ENCODE data around the gene OR5D16.

Gene OR5D16

GRCh38 chr11:55838452-55838851 is at the start of gene OR5D16:
OR5D16 (plus strand) TSS chr11:55838752; CDS start chr11:55838752, 0 bp downstream.
- H3K9me3 ChIP-seq (ENCODE audit: insufficient read depth, low read length, severe bottlenecking), result peaks cover 4% of the 10 kb centered on the region
- H3K79me2 ChIP-seq (ENCODE audit: insufficient read depth, low read length), result no peaks in the 10 kb centered on the region

DNA sequence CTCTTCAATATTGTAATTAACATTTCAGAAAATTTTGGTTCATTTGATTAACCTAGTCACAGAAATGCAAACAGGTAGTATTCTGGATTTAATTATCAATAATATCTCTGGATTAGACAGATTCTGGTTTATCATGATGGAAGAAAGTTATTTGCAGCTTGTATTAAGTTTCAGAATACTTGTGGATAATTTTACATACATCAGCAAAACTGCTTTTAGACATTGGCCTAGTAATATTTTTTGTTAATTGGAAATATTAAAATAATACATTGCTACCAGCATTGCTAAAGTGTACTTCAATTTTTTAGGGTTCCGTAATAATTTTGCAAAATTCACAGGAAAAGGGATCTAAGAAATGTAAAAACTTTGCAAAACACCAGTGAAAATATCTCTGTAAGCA is 46.9 kb upstream of the OR5D16 start:
- Histone ChIP-seq H3K27ac (ENCODE audit: low read length) (no peak overlapping the region), H3K36me3 (ENCODE audit: insufficient read depth, low read length) (no peaks in the 10 kb centered on the region), H3K27me3 (ENCODE audit: insufficient read depth, low read length, poor library complexity) (no peaks in the 10 kb centered on the region), H3K9me3 (ENCODE audit: insufficient read depth, low read length, severe bottlenecking) (no peaks in the 10 kb centered on the region), H4K20me1 (ENCODE audit: insufficient read depth, low read length) (no peaks in the 10 kb centered on the region), H2AFZ (ENCODE audit: low read depth, low read length) (no peak overlapping the region), H3K4me3 (ENCODE audit: low read depth in 1 of 2, low read length in 2 of 2) (no peak overlapping the region), H3K4me1 (ENCODE audit: insufficient read depth, low read length) (no peaks in the 10 kb centered on the region), H3K4me2 (ENCODE audit: insufficient read depth, low read length) (no peak overlapping the region), H3K9ac (ENCODE audit: low read depth, low read length) (no peak overlapping the region), H3K79me2 (ENCODE audit: insufficient read depth, low read length) (no peaks in the 10 kb centered on the region)
- no peak for ATAC-seq (ENCODE audit: insufficient read depth, low read depth)
- DNase-seq, result no peak
- TF ChIP-seq EZH2 (IDR thresholded peaks at IDR 0.05; ENCODE audit: borderline replicate concordance, low read depth, low read length, severe bottlenecking) (no peak), CTCF (IDR thresholded peaks at IDR 0.05; ENCODE audit: borderline replicate concordance, extremely low read depth, low read length, poor library complexity, severe bottlenecking) (no peak)

More at GRCh38 chr11:55838452-55838851, at the start of gene OR5D16:
- Histone ChIP-seq H3K9ac (ENCODE audit: low read depth, low read length) (no peak within 1 kb of the TSS), H2AFZ (ENCODE audit: low read depth, low read length) (no peak within 1 kb of the TSS), H3K4me2 (ENCODE audit: insufficient read depth, low read length) (no peak within 1 kb of the TSS), H3K27me3 (ENCODE audit: insufficient read depth, low read length, poor library complexity) (no peaks in the 10 kb centered on the region), H3K4me1 (ENCODE audit: insufficient read depth, low read length) (no peaks in the 10 kb centered on the region), H3K4me3 (ENCODE audit: low read depth in 1 of 2, low read length in 2 of 2) (no peak within 1 kb of the TSS), H4K20me1 (ENCODE audit: insufficient read depth, low read length) (no peaks in the 10 kb centered on the region), H3K36me3 (ENCODE audit: insufficient read depth, low read length) (no peaks in the 10 kb centered on the region), H3K27ac (ENCODE audit: low read length) (no peak within 1 kb of the TSS)
- TF ChIP-seq EZH2 (IDR thresholded peaks at IDR 0.05; ENCODE audit: borderline replicate concordance, low read depth, low read length, severe bottlenecking) (no peak), CTCF (IDR thresholded peaks at IDR 0.05; ENCODE audit: borderline replicate concordance, extremely low read depth, low read length, poor library complexity, severe bottlenecking) (no peak)
- DNase-seq (no peak), ATAC-seq (ENCODE audit: insufficient read depth, low read depth) (no peak)

DNA sequence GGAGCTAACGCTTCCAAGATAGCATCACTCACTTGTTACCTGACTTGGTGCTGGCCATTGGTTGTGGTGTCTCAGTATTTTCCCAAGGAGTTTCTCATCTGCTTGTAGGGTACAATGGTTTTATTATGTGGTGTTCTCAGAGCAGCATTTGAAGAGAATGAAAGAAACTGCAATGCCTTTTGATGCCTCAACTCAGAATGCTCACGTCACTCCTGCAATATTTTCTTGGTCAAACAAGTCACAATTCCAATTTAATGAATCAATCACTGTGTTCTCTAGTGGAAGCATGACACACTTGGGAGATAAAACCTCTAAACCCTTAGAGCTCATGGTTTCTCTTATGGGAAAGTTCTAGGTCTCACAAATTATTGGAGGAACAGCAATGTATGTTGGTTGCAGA is 45.2 kb upstream of the OR5D16 start:
- Histone ChIP-seq H3K27me3 (ENCODE audit: insufficient read depth, low read length, poor library complexity) (no peaks in the 10 kb centered on the region), H3K4me1 (ENCODE audit: insufficient read depth, low read length) (no peaks in the 10 kb centered on the region), H3K9me3 (ENCODE audit: insufficient read depth, low read length, severe bottlenecking) (no peaks in the 10 kb centered on the region), H2AFZ (ENCODE audit: low read depth, low read length) (no peak overlapping the region), H3K36me3 (ENCODE audit: insufficient read depth, low read length) (no peaks in the 10 kb centered on the region), H3K27ac (ENCODE audit: low read length) (no peak overlapping the region), H3K4me2 (ENCODE audit: insufficient read depth, low read length) (no peak overlapping the region), H3K4me3 (ENCODE audit: low read depth in 1 of 2, low read length in 2 of 2) (no peak overlapping the region), H3K79me2 (ENCODE audit: insufficient read depth, low read length) (no peaks in the 10 kb centered on the region), H3K9ac (ENCODE audit: low read depth, low read length) (no peak overlapping the region), H4K20me1 (ENCODE audit: insufficient read depth, low read length) (no peaks in the 10 kb centered on the region)
- TF ChIP-seq EZH2 (IDR thresholded peaks at IDR 0.05; ENCODE audit: borderline replicate concordance, low read depth, low read length, severe bottlenecking) (no peak), CTCF (IDR thresholded peaks at IDR 0.05; ENCODE audit: borderline replicate concordance, extremely low read depth, low read length, poor library complexity, severe bottlenecking) (no peak)
- DNase-seq (no peak), ATAC-seq (ENCODE audit: insufficient read depth, low read depth) (no peak)

DNA sequence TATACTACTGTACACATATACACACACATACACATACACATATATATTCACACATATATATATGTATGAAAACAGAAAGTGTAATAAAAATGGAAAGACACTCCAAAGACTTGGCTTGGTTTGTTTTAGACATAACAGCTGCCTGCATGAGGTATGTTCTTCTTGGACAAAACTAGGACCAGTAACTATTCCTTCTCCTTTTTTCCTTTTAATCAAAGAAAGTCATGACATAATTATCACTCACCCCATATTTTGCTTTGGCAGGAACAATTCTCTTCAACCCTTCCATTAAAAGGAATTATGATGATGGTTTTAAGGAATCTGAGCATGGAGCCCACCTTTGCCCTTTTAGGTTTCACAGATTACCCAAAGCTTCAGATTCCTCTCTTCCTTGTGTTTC is 43.3 kb upstream of the OR5D16 start, which contains the start of gene OR5D14:
TSS of gene OR5D14 (plus strand) at position 301 of the 400 bp plus-strand sequence. CDS start at position 301, 0 bp downstream.
- Histone ChIP-seq H3K27ac (ENCODE audit: low read length) (no peak within 1 kb of the TSS), H3K27me3 (ENCODE audit: insufficient read depth, low read length, poor library complexity) (no peaks in the 10 kb centered on the region), H3K9ac (ENCODE audit: low read depth, low read length) (no peak within 1 kb of the TSS), H3K4me2 (ENCODE audit: insufficient read depth, low read length) (no peak within 1 kb of the TSS), H4K20me1 (ENCODE audit: insufficient read depth, low read length) (no peaks in the 10 kb centered on the region), H3K4me1 (ENCODE audit: insufficient read depth, low read length) (no peaks in the 10 kb centered on the region), H3K79me2 (ENCODE audit: insufficient read depth, low read length) (no peaks in the 10 kb centered on the region), H2AFZ (ENCODE audit: low read depth, low read length) (no peak within 1 kb of the TSS), H3K4me3 (ENCODE audit: low read depth in 1 of 2, low read length in 2 of 2) (no peak within 1 kb of the TSS), H3K36me3 (ENCODE audit: insufficient read depth, low read length) (no peaks in the 10 kb centered on the region), H3K9me3 (ENCODE audit: insufficient read depth, low read length, severe bottlenecking) (no peaks in the 10 kb centered on the region)
- ATAC-seq (ENCODE audit: insufficient read depth, low read depth) (no peak), DNase-seq (no peak)
- no peak for TF ChIP-seq CTCF (IDR thresholded peaks at IDR 0.05; ENCODE audit: borderline replicate concordance, extremely low read depth, low read length, poor library complexity, severe bottlenecking)
